HL-60/S4 treated with phorbol 12-myristate 13-acetate at 8.2 ng/mL for 4 days and 3 days (cell line): ENCODE measurements around the gene GJC2.
"Not testable (repeated sequence)": the region's sequence is repeated elsewhere in the genome, so short reads cannot be mapped to it uniquely, and the experiment has no call there.

Experiments used
- in situ Hi-C: fragments of 300-500 bp; cut with MboI; formaldehyde crosslinking; loops from 2 replicates; pipeline ENCODE4 v1.15.0; 2022; ENCODE audit warnings: low sequenced_read_pairs

Gene GJC2

DNA sequence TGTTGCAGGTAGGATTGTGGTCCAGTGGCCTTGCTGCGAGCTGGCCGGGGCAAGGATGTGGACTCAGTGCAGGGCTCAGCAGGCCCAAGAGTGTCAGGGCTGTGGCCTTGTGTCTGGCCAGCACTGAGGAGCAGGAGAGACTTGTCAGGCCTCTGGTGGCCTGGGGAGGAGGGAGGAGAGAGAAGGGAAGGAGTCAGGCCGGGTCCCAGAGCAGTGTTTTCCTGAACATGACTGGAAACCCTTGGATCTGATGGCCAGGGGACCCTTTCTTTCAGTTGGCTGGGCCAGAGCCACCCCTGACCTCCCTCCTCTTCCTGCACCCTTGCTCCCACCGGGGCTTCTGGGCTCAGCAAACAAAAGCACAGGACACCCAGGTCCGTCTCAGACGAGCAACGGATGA, 20.9 kb downstream of the GJC2 start:
- in situ Hi-C loops = no loop called here

DNA sequence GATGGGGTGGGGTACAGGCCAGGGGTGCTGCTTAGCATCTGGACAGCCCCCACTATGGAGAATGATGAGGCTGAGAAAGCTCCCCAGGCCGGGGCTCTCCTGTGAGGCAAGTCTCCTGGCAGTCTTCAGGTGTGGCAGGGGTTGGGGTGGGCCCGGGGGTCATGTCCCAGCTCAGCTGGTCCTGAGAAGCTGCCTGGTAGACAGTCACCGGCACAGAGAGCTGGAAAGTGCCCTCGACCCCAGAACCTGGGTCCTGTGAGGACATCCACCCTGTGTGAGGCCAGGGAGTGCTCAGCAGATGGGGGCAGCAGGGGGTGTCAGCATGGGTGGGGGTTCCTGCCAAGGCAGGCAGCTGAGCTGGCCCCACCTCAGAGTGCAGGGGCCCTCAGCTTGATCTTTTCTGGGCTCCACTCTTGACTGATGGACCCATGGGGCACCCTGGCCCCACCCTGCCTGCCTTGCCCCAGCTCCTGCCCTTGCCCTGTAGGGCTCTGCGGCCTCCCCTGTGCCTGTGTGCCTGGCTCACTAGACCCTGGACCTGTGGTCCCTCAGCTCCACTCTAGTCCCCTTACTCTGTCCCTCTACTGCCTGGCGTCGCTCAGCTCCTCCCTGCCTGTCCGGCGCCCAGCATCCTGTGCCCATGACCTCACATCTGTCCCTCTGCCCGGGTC, 21.6 kb downstream of the GJC2 start:
- in situ Hi-C loops = no loop called here

- in situ Hi-C loops = no loop called here
Measured at GRCh38 chr1:228172591-228173527, 23.1 kb downstream of the GJC2 start.

GRCh38 chr1:228173528-228174481, 24.1 kb downstream of the GJC2 start:
- in situ Hi-C loops = not testable (repeated sequence)

DNA sequence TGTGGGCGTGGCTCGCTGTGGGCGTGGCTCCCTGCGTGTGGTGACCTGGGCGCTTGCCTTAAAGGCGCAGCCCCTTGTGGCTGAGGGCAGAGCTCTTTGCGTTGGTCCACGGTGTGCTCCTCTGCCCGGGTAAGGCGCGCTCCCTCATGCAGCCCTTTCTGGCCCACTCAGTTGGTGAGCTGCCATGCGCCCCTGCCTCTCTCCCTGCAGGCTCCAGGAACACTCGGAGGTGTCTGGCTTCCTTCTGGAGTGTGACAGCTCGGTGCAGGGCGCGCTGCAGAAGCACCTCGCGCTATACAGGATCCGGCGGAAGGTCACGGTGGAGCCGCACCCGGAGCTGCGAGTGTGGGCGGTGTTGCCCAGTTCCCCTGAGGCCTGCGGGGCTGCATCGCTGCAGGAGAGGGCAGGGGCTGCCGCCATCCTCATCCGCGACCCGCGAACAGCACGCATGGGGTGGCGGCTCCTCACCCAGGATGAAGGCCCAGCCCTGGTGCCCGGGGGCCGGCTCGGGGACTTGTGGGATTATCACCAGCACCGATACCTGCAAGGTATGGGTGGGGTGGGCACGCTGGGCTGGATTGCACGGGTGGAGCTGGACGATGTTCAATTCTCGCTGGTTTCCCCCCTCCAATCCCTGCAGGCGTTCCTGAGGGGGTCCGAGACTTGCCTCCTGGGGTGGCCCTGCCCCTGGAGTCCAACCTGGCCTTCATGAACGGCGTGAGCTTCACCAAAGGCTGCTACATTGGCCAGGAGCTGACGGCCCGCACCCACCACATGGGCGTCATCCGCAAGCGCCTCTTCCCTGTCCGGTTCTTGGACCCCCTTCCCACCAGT, 25.0 kb downstream of the GJC2 start:
- in situ Hi-C loops = no loop called here

GRCh38 chr1:228175316-228176023, 25.7 kb downstream of the GJC2 start:
- in situ Hi-C loops = no loop called here

- in situ Hi-C loops = no loop called here
Measured at GRCh38 chr1:228176024-228176395, 26.3 kb downstream of the GJC2 start.

DNA sequence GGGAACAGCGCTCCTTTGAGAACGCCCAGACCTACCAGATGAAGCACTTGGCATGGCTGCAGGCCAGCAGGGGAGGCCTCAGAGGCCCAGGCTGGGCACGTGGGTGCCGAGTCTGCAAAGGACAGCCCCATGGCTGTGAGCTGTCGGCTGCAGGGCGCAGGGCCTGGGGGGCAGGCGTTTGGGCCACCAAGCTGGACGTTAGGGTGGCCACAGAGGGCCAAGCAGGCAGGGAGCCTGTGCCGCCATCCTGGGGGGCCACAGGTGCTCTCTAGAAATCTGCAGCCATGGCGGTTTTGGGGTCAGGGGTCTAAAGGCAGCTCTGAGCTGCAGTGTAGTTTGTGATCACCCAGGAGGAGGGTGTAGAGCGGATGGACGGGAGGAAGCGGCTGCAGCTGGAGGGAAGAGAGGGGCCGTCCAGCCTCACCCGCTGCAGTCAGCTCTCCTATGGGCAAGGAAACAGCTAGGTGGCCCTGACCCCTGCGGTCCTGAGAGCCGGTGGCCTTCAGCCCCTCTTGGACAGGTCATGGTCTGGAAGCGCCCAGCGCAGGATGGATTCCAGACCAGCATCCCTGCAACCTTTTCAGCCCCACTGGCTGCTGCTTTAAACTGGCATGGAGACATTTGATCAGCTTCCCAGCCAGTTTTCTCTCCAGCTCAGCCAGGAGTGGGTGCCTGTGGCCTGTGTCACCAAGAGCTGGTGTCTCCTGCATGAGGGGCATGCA, 26.9 kb downstream of the GJC2 start:
- in situ Hi-C loops = no loop called here

DNA sequence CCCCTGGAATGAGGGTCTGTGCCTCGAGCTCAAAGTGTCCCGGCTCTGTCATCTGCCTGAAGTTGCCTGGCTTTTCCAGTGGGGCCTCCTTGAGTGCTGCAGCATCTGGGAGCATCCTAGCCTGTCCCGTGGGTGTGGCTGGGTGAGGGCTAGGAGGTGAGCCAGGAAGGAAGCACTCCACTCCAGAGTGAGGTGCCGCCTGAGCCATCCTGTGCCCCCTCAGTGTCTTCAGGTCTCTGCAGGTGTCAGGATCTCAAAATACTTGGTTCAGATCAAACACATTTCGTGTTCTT, 27.4 kb downstream of the GJC2 start:
- in situ Hi-C loops = no loop called here

DNA sequence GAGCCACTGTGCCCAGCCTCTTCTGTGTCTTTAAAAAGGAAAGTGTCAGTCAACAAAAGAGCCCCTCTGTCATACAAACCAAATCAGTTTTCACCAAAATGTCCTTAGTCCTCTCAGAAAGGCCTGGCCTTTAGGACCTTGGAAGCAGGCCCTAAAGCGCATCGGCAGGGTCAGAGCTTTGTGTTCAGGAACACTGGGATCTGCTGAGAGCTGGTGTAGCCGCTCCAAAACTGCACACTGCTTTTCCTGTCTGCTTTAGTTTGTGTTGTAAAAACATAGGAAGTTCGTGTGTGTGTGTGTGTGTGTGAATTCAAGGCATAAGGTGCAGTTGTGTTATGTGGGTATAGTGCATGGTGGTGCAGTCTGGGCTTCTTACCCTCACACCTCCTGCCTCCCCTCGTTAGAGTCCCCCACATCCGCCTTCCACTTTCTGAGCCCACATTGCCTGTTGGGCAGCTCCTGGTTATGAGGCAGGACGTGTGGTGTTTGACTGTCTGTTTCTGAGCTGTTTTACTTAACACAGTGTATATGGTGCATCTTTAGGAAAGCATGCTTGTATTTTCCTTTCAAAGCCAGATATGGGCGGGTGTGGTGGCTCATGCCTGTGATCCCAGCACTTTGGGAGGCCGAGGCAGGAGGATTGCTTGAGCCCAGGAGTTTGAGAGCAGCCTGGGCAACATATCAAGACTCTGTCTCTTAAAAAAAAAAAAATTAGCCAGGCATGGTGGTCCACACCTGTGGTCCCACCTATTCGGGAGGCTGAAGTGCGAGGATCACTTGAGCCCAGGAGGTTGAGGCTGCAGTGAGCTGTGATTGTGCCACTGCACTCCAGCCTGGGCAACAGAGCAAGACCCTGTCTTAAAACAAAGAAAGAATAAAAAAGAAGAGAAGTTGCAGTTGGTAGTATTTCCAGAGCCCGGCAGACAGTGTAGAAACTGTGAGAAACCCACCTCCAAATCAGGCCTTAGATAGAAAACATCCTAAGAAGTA, 28.3 kb downstream of the GJC2 start:
- in situ Hi-C loops = no loop called here

DNA sequence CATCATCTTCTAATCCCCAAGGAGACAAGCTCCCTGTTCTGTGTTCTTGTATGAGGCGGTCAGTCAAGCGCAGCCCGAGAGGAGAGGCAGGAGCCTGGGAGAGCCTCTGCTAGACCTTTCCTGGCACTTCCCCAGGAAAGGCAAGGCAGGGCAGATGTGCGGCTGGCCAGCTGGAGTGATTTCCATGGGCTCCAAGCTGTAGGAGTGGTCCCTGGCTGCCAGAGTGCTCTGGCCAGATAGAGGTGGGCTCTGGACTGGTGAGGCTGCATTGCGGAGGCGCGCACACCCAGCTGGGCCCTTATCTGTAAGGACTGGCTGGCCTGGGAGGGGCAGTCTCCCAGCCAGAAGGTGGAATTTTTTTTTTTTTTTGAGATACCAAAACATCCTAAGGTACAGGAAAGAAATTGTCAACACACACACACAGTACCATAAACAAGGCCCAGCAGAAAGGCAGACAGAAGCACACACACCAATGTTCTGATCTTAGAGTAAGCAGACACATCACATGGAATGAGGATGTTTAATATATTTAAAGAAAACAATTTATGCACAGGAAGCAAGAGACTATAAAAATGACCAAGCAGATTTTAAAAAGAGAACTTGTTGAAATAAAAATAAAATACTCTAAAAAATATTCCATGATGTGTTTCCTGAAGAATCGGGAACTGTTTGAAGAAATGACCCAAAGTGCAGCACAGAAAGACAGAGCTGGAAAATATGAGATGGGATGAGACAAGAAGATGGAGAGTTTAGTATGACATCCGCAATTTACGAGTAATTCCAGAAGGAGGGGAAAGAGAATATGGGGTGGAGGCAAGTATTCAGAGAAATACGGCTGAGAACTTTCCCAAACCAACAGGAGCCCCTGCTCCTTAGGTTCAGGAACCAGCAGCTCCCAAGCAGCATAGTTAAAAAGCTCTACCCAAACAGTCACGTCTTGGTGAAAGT, 29.3 kb downstream of the GJC2 start:
- in situ Hi-C loops = no loop called here

- in situ Hi-C loops = no loop called here
Measured at GRCh38 chr1:228180271-228180958, 30.7 kb downstream of the GJC2 start.

DNA sequence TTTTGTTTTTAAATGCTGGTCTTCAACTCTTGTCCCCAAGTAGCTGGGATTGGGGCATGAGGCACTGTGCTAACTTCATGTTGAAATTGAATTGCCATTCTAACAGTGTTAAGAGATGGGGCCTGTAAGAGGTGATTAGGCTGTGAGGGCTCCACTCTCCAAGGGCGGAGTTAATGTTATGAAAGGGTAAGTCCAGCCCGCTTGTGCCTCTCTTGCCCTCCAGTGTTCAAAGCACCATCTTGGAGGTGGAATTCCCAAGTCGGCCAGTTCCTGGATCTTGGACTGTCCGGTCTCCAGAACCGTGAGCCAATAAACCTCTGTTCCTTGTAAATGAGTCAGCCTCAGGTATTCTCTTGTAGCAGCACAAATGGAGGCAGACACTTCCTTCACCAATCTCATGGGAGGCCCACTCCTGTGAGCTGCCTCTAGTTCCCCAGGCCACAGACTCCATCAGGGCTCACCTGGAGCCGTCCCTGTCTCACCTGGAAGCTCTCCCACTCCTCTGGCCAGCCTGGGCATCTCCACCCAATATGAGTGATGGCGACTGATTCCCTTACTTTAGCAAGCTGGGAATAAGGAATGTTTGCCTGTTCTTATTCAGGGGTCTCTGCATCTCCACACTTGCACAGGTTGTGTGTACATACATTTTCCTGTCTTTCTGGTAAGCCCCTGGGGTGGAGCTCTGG, 31.4 kb downstream of the GJC2 start:
- in situ Hi-C loops = no loop called here

GRCh38 chr1:228181645-228182034, 31.9 kb downstream of the GJC2 start:
- in situ Hi-C loops = no loop called here

- in situ Hi-C loops = no loop called here
Measured at GRCh38 chr1:228182296-228183030, 32.7 kb downstream of the GJC2 start.
